ENCODE measurements around the gene BEGAIN.

BEGAIN gene

DNA sequence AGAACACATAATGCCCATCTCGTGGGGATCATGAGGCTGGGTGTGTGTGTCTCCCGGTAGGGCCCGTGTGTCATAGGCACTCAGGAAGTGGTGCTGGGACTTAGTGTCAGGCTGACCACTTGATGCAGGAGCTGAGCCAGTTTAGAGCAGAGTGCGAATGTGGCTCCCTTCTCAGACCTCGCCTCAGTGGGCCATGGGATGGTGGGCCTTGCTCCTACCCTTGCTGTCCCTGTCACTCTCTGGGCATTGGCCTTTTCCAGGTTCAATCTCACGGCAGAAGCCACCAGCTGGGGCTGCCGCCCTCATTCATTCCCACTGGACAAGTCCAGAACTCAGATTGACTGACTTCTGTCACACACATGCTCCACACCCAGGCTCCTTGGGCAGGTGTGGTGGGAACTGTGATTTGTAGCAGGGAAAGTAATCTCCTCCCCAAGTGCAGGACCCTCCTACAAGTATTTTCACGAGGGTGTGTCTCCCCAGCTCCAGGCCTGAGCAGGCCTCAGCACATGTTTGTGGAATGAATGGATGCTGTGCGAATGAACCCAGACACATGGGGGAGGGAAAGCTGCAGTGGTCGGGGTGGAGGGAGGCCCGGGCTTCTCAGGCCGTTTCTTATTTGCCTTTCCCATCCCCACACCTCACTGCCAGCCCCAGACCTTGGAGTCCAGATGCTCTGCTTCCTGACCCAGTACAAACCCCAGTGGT is 54.9 kb downstream of the BEGAIN start:
- ChIA-PET POLR2A (interaction anchor here (0.5 kb wide), 1 partner anchor 19 kb away, joined by 3 read pairs; no protein-coding TSS in a partner anchor), CTCF (interaction anchor here (1.9 to 2.5 kb wide), 3 partner anchors 7 to 148 kb away, joined by 5 to 11 read pairs (median 10); no protein-coding TSS in a partner anchor)
- no peak overlapping the region for H3K4me3 ChIP-seq (ENCODE audit: low read depth, low read length)
- no peak for DNase-seq (ENCODE audit: low read depth, low spot score)
- TF ChIP-seq, protein P1, sequence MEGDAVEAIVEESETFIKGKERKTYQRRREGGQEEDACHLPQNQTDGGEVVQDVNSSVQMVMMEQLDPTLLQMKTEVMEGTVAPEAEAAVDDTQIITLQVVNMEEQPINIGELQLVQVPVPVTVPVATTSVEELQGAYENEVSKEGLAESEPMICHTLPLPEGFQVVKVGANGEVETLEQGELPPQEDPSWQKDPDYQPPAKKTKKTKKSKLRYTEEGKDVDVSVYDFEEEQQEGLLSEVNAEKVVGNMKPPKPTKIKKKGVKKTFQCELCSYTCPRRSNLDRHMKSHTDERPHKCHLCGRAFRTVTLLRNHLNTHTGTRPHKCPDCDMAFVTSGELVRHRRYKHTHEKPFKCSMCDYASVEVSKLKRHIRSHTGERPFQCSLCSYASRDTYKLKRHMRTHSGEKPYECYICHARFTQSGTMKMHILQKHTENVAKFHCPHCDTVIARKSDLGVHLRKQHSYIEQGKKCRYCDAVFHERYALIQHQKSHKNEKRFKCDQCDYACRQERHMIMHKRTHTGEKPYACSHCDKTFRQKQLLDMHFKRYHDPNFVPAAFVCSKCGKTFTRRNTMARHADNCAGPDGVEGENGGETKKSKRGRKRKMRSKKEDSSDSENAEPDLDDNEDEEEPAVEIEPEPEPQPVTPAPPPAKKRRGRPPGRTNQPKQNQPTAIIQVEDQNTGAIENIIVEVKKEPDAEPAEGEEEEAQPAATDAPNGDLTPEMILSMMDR (IDR thresholded peaks at IDR 0.05; ENCODE audit: insufficient read depth, low read length, missing control alignments): no peak

DNA sequence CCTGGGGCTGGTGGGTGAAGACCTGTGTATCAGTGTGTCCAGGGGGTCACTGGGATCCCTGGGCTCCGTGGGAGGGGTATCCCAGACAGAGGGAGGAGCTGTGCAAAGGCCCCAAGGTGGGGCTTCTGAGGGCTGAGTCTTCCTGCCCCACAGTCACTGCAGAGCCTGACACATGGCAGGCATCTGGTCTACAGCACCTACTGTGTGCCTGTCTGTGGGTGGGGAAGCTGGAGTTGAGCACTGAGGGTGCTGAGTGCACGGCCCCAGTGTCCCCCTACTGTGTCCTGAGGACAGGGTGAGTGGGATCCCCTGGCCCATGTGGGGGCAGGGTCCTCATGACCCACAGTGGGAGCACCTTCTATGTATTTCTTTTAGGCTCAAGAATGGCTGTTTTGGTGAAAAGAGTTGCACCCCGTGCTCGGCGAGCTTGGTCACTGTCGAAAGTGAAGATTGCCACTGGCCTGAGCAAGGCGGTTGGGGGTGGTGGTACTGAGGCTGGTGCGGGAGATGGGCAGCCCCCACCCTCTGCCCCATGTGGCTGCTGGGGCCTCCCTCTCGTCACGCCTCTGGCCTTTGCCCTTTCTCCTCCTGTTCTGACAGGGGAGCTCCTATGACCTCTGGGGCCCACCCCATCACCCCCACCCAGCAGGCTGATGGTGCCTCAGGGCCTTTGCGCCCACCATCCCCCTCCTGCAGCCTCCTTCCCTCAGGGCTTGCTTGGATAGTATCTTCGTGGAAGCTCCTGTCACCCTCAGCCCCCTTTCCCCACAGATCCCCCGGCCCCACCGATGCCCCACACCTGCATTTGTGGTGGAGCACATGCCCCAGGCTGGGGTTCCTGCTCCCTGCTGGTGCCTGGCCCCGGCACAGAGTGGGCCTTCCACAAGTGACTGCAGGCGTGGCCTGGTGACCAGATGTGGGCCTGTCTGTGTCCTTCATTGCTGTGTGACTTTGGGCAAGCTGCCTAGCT is 55.8 kb downstream of the BEGAIN start:
- no peak for DNase-seq (ENCODE audit: low read depth, low spot score)
- no peak overlapping the region for H3K4me3 ChIP-seq (ENCODE audit: low read depth, low read length)
- TF ChIP-seq, protein P1 (IDR thresholded peaks at IDR 0.05; ENCODE audit: insufficient read depth, low read length, missing control alignments): no peak
- POLR2A ChIA-PET: no interaction called here
- CTCF ChIA-PET: interaction anchor here (1.9 kb wide), 1 partner anchor 146 kb away, joined by 5 read pairs; no protein-coding TSS in a partner anchor

- no peak for DNase-seq (ENCODE audit: low read depth, low spot score)
- ChIA-PET CTCF (interaction anchor here (1.9 kb wide), 1 partner anchor 145 kb away, joined by 5 read pairs; no protein-coding TSS in a partner anchor), POLR2A (interaction anchor here (1.1 kb wide), 1 partner anchor 54 kb away, joined by 3 read pairs; no protein-coding TSS in a partner anchor)
- no peak overlapping the region for H3K4me3 ChIP-seq (ENCODE audit: low read depth, low read length)
- TF ChIP-seq, protein P1 (IDR thresholded peaks at IDR 0.05; ENCODE audit: insufficient read depth, low read length, missing control alignments): no peak
Observed at GRCh38 chr14:100530270-100531072, 56.7 kb downstream of the BEGAIN start.

DNA sequence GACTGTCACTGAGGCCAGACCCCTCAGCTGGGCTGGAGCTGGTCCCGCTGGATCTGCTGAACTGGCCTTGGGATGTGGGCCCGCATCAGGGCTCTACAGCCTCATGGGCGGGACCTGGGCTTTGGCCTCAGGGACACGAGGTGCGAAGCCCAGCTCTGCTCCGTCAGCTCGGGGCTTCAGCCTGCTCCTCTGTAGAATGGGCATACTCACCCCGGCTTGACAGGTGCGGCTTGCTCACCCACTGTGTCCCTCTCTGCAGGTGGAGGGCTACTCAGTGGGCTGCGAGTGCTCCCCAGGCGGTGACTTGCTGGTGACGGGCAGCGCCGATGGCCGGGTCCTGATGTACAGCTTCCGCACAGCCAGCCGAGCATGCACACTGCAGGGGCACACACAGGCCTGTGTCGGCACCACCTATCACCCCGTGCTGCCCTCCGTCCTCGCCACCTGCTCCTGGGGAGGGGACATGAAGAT is 57.6 kb downstream of the BEGAIN start:
- ChIA-PET CTCF (no interaction called here), POLR2A (interaction anchor here (1.1 kb wide), 1 partner anchor 53 kb away, joined by 3 read pairs; no protein-coding TSS in a partner anchor)
- TF ChIP-seq, protein P1 (IDR thresholded peaks at IDR 0.05; ENCODE audit: insufficient read depth, low read length, missing control alignments): no peak
- H3K4me3 ChIP-seq (ENCODE audit: low read depth, low read length): no peak overlapping the region
- DNase-seq (ENCODE audit: low read depth, low spot score): no peak

DNA sequence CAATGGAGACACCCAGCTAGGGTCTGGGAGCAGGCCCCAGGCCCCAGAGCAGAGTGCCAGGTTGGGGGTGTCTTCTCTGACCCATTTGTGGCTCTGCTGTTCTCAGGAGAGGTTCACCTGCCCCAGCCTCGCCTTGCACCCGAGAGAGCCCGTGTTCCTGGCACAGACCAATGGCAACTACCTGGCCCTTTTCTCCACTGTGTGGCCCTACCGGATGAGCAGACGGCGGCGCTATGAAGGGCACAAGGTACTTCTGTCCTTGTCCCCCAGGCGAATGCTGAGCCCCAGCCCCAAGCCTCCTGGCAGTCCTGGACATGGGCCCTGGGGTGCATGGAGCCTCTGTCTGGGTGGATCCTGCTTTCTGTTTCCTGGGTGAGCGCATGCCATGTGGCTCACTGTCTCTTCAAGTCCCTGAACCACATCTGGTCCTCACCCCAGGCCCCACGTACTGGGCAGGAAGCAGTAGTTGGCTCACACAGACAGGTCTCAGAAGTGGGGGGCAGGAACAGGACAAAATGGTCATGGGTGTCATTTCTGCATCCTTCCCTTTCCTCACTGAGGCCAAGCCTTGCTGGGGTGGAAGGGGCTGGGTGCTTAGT is 58.2 kb downstream of the BEGAIN start:
- TF ChIP-seq, protein P1 (IDR thresholded peaks at IDR 0.05; ENCODE audit: insufficient read depth, low read length, missing control alignments): no peak
- no peak overlapping the region for H3K4me3 ChIP-seq (ENCODE audit: low read depth, low read length)
- POLR2A ChIA-PET: no interaction called here
- CTCF ChIA-PET: no interaction called here
- no peak for DNase-seq (ENCODE audit: low read depth, low spot score)
